ENCODE results near the gene CTDSP1. TPM values are rescaled to one million over a fixed set of nuclear protein-coding genes. Genes with fewer than 3 reads are reported as not detected.

CTDSP1 gene
- total RNA-seq, 1 donor from 2014 or later: 96.4 TPM

DNA sequence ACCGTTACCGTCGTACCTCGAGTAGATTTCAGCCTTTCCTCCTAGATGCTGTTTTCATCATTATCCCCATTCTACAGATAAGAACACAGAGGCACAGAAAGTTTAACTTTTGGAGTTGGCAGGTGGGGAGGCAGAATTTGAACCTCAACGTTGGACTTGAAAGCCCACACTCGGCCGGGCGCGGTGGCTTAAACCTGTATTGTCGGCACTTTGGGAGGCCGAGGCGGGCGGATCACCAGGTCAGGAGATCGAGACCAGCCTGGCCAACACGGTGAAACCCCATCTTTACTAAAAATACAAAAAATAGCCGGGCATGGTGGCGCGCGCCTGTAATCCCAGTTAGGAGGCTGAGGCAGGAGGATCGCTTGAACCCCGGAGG is 31.5 kb upstream of the CTDSP1 start:
- Mint-ChIP-seq H3K27me3 (no peaks in the 10 kb centered on the region), H3K36me3 (no peaks in the 10 kb centered on the region), H3K4me1 (ENCODE audit: unreplicated experiment) (peaks cover 18% of the 10 kb centered on the region), H3K4me3 (peak overlapping the region; percentile 77), H3K9me3 (no peaks in the 10 kb centered on the region), H3K27ac (no peak overlapping the region)
- TF ChIP-seq, protein P1, sequence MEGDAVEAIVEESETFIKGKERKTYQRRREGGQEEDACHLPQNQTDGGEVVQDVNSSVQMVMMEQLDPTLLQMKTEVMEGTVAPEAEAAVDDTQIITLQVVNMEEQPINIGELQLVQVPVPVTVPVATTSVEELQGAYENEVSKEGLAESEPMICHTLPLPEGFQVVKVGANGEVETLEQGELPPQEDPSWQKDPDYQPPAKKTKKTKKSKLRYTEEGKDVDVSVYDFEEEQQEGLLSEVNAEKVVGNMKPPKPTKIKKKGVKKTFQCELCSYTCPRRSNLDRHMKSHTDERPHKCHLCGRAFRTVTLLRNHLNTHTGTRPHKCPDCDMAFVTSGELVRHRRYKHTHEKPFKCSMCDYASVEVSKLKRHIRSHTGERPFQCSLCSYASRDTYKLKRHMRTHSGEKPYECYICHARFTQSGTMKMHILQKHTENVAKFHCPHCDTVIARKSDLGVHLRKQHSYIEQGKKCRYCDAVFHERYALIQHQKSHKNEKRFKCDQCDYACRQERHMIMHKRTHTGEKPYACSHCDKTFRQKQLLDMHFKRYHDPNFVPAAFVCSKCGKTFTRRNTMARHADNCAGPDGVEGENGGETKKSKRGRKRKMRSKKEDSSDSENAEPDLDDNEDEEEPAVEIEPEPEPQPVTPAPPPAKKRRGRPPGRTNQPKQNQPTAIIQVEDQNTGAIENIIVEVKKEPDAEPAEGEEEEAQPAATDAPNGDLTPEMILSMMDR (conservative IDR thresholded peaks at IDR 0.05): no peak
- DNase-seq (ENCODE audit: extremely low spot score, unreplicated experiment): no peak

- no peak for DNase-seq (ENCODE audit: extremely low spot score, unreplicated experiment)
- Mint-ChIP-seq H3K27ac (peak overlapping the region; percentile 34), H3K9me3 (no peaks in the 10 kb centered on the region), H3K4me1 (ENCODE audit: unreplicated experiment) (peaks cover 18% of the 10 kb centered on the region), H3K4me3 (peak overlapping the region; percentile 76), H3K27me3 (no peaks in the 10 kb centered on the region), H3K36me3 (no peaks in the 10 kb centered on the region)
- TF ChIP-seq, protein P1 (conservative IDR thresholded peaks at IDR 0.05): no peak
Measured at GRCh38 chr2:218368621-218369153, 31.0 kb upstream of the CTDSP1 start.

DNA sequence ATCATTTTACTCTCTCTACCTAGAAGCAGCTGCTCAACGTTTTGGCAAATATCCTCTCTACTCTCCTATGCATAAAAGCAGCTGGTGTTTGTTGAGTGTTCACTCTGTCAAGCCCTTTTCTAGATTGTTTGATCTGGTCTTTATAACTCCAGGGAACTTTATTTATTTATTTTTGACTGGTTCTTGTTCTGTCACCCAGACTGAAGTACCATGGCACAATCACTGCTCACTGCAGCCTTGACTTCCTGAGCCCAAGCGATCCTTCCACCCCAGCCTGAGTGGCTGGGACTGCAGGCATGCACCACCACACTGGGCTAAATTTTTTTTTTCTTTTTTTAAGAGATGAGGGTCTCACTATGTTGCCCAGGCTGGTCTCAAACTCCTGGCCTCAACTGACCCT is 30.3 kb upstream of the CTDSP1 start:
- H3K4me1 Mint-ChIP-seq (ENCODE audit: unreplicated experiment): peaks cover 18% of the 10 kb centered on the region

DNA sequence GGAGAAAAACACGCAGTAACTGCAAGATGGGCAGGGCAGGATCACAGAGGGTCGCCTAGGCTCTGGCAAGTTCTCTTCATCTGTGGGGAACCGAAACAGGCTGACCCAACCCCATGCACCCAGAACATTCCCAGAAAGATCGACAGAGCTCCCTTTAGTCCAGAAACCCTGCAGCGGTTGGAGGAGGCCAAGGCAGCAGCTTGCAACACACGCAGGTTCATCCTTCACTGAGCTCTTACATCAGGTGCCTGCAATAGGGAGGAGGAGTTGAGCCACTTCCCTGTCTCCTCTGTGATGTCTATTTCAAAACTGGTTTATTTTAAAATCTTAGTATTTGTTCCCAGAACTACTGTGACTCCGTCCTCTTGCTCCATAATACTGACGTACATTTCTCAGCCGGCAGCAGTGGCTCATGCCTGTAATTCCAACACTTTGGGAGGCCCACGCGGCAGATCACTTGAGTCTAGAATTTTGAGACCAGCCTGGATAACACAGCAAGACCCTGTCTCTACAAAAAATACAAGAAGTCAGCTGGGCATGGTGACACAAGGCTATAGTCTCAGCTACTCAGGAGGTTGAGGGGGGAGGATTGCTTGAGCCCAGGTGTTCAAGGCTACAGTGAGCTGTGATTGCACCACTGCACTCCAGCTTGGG is 29.1 kb upstream of the CTDSP1 start:
- TF ChIP-seq, protein P1 (conservative IDR thresholded peaks at IDR 0.05): no peak
- H3K4me3 Mint-ChIP-seq: no peak overlapping the region
- H3K27ac Mint-ChIP-seq: no peak overlapping the region
- DNase-seq (ENCODE audit: extremely low spot score, unreplicated experiment): no peak
- H3K36me3 Mint-ChIP-seq: no peaks in the 10 kb centered on the region
- H3K4me1 Mint-ChIP-seq (ENCODE audit: unreplicated experiment): peaks cover 18% of the 10 kb centered on the region
- no peaks in the 10 kb centered on the region for H3K9me3 Mint-ChIP-seq
- H3K27me3 Mint-ChIP-seq: no peaks in the 10 kb centered on the region

More for the DNA sequence above, 30.3 kb upstream of the CTDSP1 start:
- TF ChIP-seq, protein P1 (conservative IDR thresholded peaks at IDR 0.05): no peak
- no peaks in the 10 kb centered on the region for H3K27me3 Mint-ChIP-seq
- DNase-seq (ENCODE audit: extremely low spot score, unreplicated experiment): no peak
- no peaks in the 10 kb centered on the region for H3K9me3 Mint-ChIP-seq
- H3K4me3 Mint-ChIP-seq: no peak overlapping the region
- H3K36me3 Mint-ChIP-seq: no peaks in the 10 kb centered on the region
- H3K27ac Mint-ChIP-seq: no peak overlapping the region

DNA sequence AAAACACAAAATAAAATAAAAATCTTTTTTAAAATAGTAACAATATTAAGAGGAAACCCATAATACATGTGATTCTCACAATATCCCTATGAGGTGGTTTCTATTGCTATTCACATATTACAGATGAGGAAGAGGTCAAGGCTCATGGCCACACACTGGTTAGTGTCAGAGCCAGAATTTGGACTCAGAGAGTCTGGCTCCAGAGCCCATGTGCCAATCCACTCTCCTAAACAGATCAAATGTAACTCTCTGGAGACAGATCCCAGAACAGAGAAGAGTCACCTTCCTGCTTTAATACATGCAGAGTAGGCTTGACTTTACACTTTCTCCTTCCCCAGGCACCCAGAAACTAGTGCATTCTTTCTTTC is 27.7 kb upstream of the CTDSP1 start:
- no peak for DNase-seq (ENCODE audit: extremely low spot score, unreplicated experiment)
- Mint-ChIP-seq H3K27ac (no peak overlapping the region), H3K4me3 (no peak overlapping the region), H3K36me3 (no peaks in the 10 kb centered on the region), H3K27me3 (no peaks in the 10 kb centered on the region), H3K4me1 (ENCODE audit: unreplicated experiment) (peaks cover 18% of the 10 kb centered on the region), H3K9me3 (no peaks in the 10 kb centered on the region)
- TF ChIP-seq, protein P1 (conservative IDR thresholded peaks at IDR 0.05): no peak
